GM18499 (cell line): ENCODE results near the gene RPS6KB2.

ENCODE experiments used
- ATAC-seq: cut with Tn5 transposase; IDR thresholded peaks from one replicate; pipeline ENCODE4 v1.9.1; 2021; ENCODE audit warnings: moderate number of reproducible peaks; ENCODE audit not compliant: insufficient read depth, unreplicated experiment

Gene RPS6KB2

GRCh38 chr11:67409261-67409666 lies 19.0 kb upstream of the RPS6KB2 start:
- ATAC-seq, result no peak

GRCh38 chr11:67409781-67410368 lies 18.4 kb upstream of the RPS6KB2 start:
- no peak for ATAC-seq

- no peak for ATAC-seq
These were observed 17.9 kb upstream of the RPS6KB2 start for GRCh38 chr11:67410369-67410831.

GRCh38 chr11:67410984-67411784 lies 17.1 kb upstream of the RPS6KB2 start:
- no peak for ATAC-seq

- ATAC-seq, result no peak
These were observed 16.5 kb upstream of the RPS6KB2 start for GRCh38 chr11:67411785-67412152.

GRCh38 chr11:67412495-67413179 lies 15.7 kb upstream of the RPS6KB2 start:
- no peak for ATAC-seq

- no peak for ATAC-seq
These were observed 14.9 kb upstream of the RPS6KB2 start for GRCh38 chr11:67413266-67413849.

- ATAC-seq, result no peak
These were observed 12.6 kb upstream of the RPS6KB2 start, which contains the start of gene CARNS1 for GRCh38 chr11:67415501-67416304. Gene CARNS1, plus strand, starts transcription at chr11:67415678. Its CDS starts 522 bp downstream, at chr11:67416200.

- ATAC-seq, result no peak
These were observed 11.6 kb upstream of the RPS6KB2 start for GRCh38 chr11:67416416-67417335.

GRCh38 chr11:67417425-67417824 lies 10.9 kb upstream of the RPS6KB2 start:
- no peak for ATAC-seq

- ATAC-seq, result no peak
These were observed 9.6 kb upstream of the RPS6KB2 start for GRCh38 chr11:67418476-67419281.

GRCh38 chr11:67419325-67420049 lies 8.8 kb upstream of the RPS6KB2 start:
- no peak for ATAC-seq

GRCh38 chr11:67420147-67420645 lies 8.1 kb upstream of the RPS6KB2 start:
- ATAC-seq, result no peak

- peak; percentile 48 for ATAC-seq
These were observed 7.5 kb upstream of the RPS6KB2 start for GRCh38 chr11:67420646-67421429.

- ATAC-seq, result no peak
These were observed 6.8 kb upstream of the RPS6KB2 start for GRCh38 chr11:67421430-67422031.

GRCh38 chr11:67422891-67423290 lies 5.4 kb upstream of the RPS6KB2 start:
- ATAC-seq, result no peak
